ENCODE data around the gene BPIFB4.

BPIFB4 gene

DNA sequence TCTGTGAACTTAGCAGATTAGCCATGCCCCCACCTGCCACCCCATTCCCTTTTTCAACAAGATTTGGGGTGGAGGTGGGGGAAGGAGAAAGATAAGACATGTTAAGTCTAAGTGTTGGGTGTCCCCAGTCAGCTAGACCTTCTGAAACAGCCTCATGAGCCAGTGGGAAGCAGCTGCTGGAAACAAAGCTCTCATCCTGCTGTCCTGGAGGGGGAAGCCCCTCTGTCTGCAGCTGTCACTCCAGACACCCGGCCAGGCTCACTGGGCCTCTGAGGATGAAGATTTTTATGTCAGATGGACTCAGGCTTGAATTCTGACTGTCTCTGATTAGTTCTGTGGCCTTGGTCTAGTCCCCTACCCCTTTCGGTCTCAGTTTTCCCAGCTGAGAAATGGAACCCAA, 24.7 kb upstream of the BPIFB4 start:
- no peak for TF ChIP-seq CTCF (IDR thresholded peaks at IDR 0.05; ENCODE audit: insufficient read depth, low read length, missing control alignments)
- CTCF ChIA-PET: no interaction called here
- DNase-seq (ENCODE audit: low read depth, low spot score): no peak
- POLR2A ChIA-PET: no interaction called here
- no peak overlapping the region for H3K4me3 ChIP-seq (ENCODE audit: low read depth, low read length)

GRCh38 chr20:33059136-33059535, 20.3 kb upstream of the BPIFB4 start:
- ChIA-PET CTCF (no interaction called here), POLR2A (interaction anchor here (0.7 kb wide), 1 partner anchor 1140 kb away, joined by 3 read pairs; no protein-coding TSS in a partner anchor)
- DNase-seq (ENCODE audit: low read depth, low spot score): no peak
- TF ChIP-seq CTCF (IDR thresholded peaks at IDR 0.05; ENCODE audit: insufficient read depth, low read length, missing control alignments): no peak
- no peak overlapping the region for H3K4me3 ChIP-seq (ENCODE audit: low read depth, low read length)

- ChIA-PET POLR2A (interaction anchor here (0.7 kb wide), 1 partner anchor 1140 kb away, joined by 3 read pairs; no protein-coding TSS in a partner anchor), CTCF (no interaction called here)
- H3K4me3 ChIP-seq (ENCODE audit: low read depth, low read length): no peak overlapping the region
- no peak for TF ChIP-seq CTCF (IDR thresholded peaks at IDR 0.05; ENCODE audit: insufficient read depth, low read length, missing control alignments)
- DNase-seq (ENCODE audit: low read depth, low spot score): no peak
Measured at GRCh38 chr20:33059741-33060390, 19.6 kb upstream of the BPIFB4 start.

DNA sequence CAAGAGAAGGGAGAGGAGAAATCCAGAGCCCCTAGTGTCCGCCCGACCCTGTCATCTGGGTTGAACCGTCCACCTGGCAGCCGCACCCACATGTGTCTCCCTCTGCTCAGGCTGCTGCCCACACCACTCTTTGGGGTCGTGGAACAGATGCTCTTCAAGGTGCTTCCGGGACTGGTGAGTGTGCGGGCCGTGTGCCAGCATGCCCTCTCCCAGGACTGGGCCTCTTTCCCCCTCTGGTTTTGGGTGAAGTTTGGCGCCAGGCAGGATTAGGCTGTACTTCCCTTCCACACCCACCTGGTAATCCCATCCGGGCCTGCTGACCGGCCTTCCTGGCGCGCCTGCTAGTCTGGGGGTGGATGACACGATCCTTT, 17.8 kb upstream of the BPIFB4 start:
- no peak for TF ChIP-seq CTCF (IDR thresholded peaks at IDR 0.05; ENCODE audit: insufficient read depth, low read length, missing control alignments)
- DNase-seq (ENCODE audit: low read depth, low spot score): no peak
- H3K4me3 ChIP-seq (ENCODE audit: low read depth, low read length): no peak overlapping the region
- POLR2A ChIA-PET: no interaction called here
- CTCF ChIA-PET: no interaction called here

GRCh38 chr20:33062105-33062824, 17.2 kb upstream of the BPIFB4 start:
- ChIA-PET POLR2A (no interaction called here), CTCF (no interaction called here)
- H3K4me3 ChIP-seq (ENCODE audit: low read depth, low read length): no peak overlapping the region
- no peak for TF ChIP-seq CTCF (IDR thresholded peaks at IDR 0.05; ENCODE audit: insufficient read depth, low read length, missing control alignments)
- DNase-seq (ENCODE audit: low read depth, low spot score): no peak

DNA sequence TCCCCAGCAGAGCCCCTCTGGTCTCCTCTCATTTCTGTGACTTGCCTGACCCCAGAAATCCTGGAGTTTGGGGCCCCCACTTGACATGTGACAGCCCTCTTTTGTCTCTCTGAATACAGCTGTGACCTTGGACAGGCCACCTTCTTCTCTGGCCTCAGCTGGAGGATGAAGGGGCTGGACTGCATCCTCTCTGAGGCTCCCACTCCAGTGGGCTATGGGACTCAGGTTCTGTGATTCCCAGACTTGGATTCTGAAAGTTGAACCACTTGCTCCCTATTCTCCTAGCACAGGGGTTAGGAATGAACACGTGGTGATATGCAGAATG, 16.7 kb upstream of the BPIFB4 start:
- ChIA-PET CTCF (no interaction called here), POLR2A (no interaction called here)
- no peak for TF ChIP-seq CTCF (IDR thresholded peaks at IDR 0.05; ENCODE audit: insufficient read depth, low read length, missing control alignments)
- DNase-seq (ENCODE audit: low read depth, low spot score): no peak
- H3K4me3 ChIP-seq (ENCODE audit: low read depth, low read length): no peak overlapping the region
